Rectal smooth muscle tissue (tissue), 1 donor: ENCODE measurements around the gene ITGB5.

Source experiments
- H3K27ac ChIP-seq: one replicate; pipeline ENCODE4 v1.7.0; 2013; ENCODE audit warnings: low read depth, low read length, inconsistent platforms
- H3K27me3 ChIP-seq: one replicate; pipeline ENCODE4 v1.7.0; 2013; ENCODE audit warnings: low read length; ENCODE audit not compliant: control insufficient read depth, insufficient read depth
- H3K36me3 ChIP-seq: one replicate; pipeline ENCODE4 v1.7.0; 2013; ENCODE audit warnings: low read length; ENCODE audit not compliant: control insufficient read depth, insufficient read depth
- H3K4me1 ChIP-seq: one replicate; pipeline ENCODE4 v1.7.0; 2013; ENCODE audit warnings: low read length; ENCODE audit not compliant: control insufficient read depth, insufficient read depth
- H3K4me3 ChIP-seq: one replicate; pipeline ENCODE4 v1.7.0; 2013; ENCODE audit warnings: low read length
- H3K9ac ChIP-seq: one replicate; pipeline ENCODE4 v1.7.0; 2013; ENCODE audit warnings: low read length

The ITGB5 gene

DNA sequence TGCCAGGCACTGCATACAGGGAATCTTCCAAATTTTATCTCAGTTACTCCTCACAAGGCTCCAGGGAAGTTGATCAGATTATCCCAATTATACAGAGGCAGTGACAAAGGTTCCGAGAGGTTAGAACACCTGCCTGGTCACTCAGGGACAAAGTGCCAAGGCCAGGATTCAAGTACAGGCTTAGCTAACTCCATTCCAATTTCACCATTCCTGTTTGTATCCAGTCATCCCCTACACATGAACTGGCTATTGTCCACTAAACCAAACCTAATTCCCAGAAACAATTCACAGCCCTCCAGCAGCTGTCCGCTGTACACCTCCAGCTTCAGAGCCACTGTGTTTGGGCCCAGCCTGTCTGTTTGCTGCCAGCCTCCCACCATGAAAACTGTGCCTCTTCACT is 31.4 kb upstream of the ITGB5 start:
- Histone ChIP-seq H3K36me3 (no peaks in the 10 kb centered on the region), H3K4me3 (no peak overlapping the region), H3K27me3 (no peaks in the 10 kb centered on the region), H3K9ac (no peak overlapping the region), H3K27ac (no peak overlapping the region), H3K4me1 (no peaks in the 10 kb centered on the region)

DNA sequence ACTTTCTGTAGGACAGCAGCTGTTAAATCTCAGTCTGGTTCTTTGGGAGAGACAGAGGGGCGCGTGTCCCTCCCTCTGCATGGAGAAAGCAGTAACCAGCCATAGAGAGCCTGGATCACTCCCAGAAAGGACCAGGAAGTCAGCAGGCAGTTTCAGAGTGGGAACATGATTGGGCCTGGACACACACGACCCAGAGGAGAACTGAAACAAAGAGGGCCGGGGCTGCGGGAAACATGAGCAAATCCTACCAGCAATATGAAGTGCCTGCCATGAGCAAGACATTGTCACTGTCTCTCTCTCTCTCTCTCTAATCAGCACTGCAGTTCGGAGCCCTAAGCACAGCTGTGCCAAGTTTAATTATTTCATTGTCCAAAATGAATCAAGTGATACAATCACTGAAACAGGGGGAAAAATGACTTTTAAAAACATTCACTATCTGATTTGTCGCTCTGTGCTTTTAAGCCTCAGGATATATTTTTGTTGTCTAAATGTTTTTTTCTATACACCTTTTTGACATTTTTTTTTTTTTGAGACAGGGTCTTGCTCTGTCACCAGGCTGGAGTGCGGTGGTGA is 29.8 kb upstream of the ITGB5 start:
- Histone ChIP-seq H3K27me3 (no peaks in the 10 kb centered on the region), H3K9ac (no peak overlapping the region), H3K36me3 (no peaks in the 10 kb centered on the region), H3K27ac (no peak overlapping the region), H3K4me1 (no peaks in the 10 kb centered on the region), H3K4me3 (no peak overlapping the region)

DNA sequence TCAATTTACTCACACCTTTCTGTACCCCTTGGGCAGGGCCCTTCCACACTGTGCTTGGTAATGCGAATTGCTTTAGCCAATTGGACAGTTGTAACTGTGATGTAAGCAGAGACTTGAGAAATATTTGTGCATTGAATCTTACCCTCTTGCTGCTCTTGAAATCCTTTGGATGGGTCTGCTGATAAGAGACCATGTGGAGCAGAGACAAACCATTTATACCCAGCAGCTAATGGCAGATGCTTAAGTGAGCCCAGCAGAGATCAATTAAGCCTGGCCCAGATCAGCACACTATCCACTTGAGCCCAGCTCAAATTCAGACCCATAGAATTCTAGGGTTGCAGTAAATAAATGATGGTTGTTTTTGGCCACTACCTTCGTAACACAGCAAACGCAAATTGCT is 28.1 kb upstream of the ITGB5 start:
- no peak overlapping the region for H3K9ac ChIP-seq
- no peaks in the 10 kb centered on the region for H3K36me3 ChIP-seq
- H3K27ac ChIP-seq: no peak overlapping the region
- H3K4me1 ChIP-seq: no peaks in the 10 kb centered on the region
- H3K27me3 ChIP-seq: no peaks in the 10 kb centered on the region
- H3K4me3 ChIP-seq: no peak overlapping the region

- Histone ChIP-seq H3K4me1 (no peaks in the 10 kb centered on the region), H3K27me3 (no peaks in the 10 kb centered on the region), H3K9ac (no peak overlapping the region), H3K36me3 (no peaks in the 10 kb centered on the region), H3K27ac (no peak overlapping the region), H3K4me3 (no peak overlapping the region)
These were observed 20.8 kb upstream of the ITGB5 start for GRCh38 chr3:124907957-124908356.

GRCh38 chr3:124904835-124905492 is 17.8 kb upstream of the ITGB5 start:
- no peaks in the 10 kb centered on the region for H3K4me1 ChIP-seq
- no peak overlapping the region for H3K4me3 ChIP-seq
- no peaks in the 10 kb centered on the region for H3K36me3 ChIP-seq
- no peaks in the 10 kb centered on the region for H3K27me3 ChIP-seq
- no peak overlapping the region for H3K9ac ChIP-seq
- H3K27ac ChIP-seq: no peak overlapping the region

DNA sequence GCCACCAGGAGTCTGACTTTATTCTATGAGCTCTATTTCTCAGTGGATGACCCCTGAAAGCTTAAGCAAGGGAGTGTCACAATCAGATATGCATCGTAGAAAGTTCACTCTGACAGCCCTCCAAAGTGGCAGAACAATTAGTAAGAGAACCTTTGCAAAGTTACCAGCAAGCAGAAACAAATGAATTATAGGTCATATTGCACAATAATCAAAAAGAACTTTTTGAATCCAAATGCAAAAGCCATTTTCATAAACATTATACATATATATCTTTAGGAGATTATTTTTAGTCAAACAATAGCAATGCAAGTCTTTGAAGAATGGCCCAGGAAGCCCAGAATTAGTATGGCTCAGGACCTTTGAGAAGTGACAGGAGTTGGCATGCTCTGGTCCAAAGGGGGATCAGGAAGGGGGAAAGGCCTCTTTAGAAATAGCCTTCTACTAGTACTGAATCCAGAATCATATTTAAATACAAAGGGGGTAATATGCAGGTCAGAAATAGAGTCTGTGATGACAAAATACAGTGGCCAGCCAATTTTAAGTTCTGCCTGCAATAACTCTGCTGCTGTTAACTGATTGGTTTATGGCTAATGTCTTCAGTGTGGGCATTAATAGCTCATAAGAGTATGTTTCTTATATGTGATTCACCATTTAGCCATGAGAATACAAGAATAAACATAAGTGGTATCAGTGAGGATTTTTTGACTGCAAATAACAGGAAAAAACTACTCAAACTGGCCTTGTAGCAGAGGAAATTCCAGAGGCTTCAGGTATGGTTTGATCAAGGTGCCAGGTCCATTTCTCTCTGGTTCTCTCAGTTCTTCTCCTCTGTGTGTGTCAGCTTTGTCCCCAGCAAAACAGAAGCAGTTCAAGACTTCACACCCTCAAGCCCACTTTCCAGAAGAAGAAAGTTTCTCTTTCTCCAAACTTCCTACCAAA is 17.0 kb upstream of the ITGB5 start:
- H3K4me3 ChIP-seq: no peak overlapping the region
- no peaks in the 10 kb centered on the region for H3K27me3 ChIP-seq
- no peak overlapping the region for H3K9ac ChIP-seq
- H3K36me3 ChIP-seq: no peaks in the 10 kb centered on the region
- H3K4me1 ChIP-seq: no peaks in the 10 kb centered on the region
- H3K27ac ChIP-seq: no peak overlapping the region

DNA sequence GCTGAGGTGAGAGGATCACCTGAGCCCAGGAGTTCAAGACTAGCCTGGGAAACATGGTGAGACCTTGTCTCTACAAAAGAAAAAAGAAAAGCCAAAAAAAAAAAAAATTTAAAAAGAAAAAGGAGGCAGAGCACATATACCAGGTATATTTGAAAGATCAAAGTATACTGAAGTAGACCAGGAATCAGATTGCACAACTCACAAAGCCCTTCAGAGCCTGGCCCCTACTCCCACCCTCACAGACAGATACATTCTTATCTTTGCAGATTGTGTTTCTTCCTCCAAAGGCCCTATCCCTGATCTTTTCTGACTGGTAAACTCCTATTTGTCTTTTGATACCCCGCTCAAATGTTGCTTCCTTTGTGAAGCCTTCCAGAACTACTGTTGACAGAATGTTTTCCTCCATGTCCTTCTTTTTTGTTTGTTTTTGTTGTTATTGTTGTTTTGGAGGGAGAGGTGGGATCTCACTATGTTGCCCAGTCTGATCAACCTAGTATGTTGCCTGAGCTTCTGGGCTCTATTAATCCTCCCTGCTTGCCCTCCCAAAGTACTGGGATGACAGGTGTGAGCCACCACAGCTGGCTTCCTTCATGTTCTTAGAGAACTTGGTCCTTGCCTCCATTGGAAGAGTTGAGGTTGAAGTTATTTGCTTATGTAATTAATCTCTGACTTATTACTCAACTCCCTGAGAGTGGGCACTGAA is 9.8 kb upstream of the ITGB5 start:
- Histone ChIP-seq H3K27ac (no peak overlapping the region), H3K9ac (no peak overlapping the region), H3K27me3 (no peaks in the 10 kb centered on the region), H3K4me3 (no peak overlapping the region), H3K36me3 (no peaks in the 10 kb centered on the region), H3K4me1 (peaks cover 3% of the 10 kb centered on the region)

- no peak overlapping the region for H3K27ac ChIP-seq
- no peaks in the 10 kb centered on the region for H3K36me3 ChIP-seq
- H3K27me3 ChIP-seq: no peaks in the 10 kb centered on the region
- H3K9ac ChIP-seq: no peak overlapping the region
- H3K4me3 ChIP-seq: no peak overlapping the region
- peaks cover 3% of the 10 kb centered on the region for H3K4me1 ChIP-seq
These were observed 8.6 kb upstream of the ITGB5 start for GRCh38 chr3:124895756-124896155.

DNA sequence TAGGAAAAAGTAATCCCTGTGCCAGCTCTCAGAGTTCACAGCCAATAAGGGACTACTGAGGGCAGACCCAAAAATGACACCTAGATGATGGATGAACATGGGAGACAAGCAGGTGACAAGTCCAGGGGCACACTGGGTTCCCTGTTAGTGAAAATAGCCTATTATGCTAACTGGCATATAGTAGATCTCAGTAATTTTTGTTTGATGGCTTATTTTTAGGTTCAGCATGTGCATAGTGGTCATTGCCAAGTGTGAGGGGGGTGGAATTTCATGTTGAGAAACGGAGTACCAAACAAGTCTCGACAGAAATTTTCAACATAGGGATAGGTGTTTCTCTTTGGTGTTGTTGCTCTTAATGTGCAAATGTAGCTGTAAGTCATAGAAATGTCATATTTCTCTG is 6.4 kb upstream of the ITGB5 start:
- Histone ChIP-seq H3K4me3 (no peak overlapping the region), H3K27ac (no peak overlapping the region), H3K36me3 (no peaks in the 10 kb centered on the region), H3K9ac (no peak overlapping the region), H3K4me1 (peaks cover 3% of the 10 kb centered on the region), H3K27me3 (no peaks in the 10 kb centered on the region)

DNA sequence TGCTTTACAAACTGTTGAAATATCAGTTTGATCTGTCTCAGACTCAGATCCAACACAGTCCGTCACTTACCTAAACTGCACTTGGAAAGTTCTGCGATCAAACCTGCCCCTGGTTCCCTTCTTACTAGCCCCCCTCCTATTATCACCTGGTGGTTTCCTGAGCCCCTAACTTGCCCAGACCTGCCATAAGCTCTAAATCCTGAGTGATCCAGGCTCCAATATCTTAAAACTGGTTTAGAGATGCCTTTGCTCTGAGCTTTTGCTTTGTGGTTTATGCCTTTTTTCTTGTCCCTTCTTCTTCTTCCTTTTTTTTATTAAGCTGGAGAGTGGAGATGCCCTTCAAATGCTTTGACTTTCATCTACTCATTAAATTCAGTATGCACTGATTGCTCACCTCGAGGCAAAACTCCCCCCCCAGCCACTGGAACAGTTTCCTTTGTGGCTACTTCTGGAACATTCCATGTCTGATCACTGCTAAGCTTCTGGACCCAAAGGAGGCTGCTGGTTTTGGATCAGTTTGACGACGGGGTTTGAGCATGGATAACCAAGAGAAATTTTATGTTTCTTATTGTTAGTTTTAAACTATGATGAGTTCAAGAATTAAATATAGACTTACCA is 3.5 kb upstream of the ITGB5 start:
- Histone ChIP-seq H3K27me3 (no peaks in the 10 kb centered on the region), H3K27ac (no peak overlapping the region), H3K4me1 (peaks cover 3% of the 10 kb centered on the region), H3K9ac (no peak overlapping the region), H3K36me3 (no peaks in the 10 kb centered on the region), H3K4me3 (no peak overlapping the region)

DNA sequence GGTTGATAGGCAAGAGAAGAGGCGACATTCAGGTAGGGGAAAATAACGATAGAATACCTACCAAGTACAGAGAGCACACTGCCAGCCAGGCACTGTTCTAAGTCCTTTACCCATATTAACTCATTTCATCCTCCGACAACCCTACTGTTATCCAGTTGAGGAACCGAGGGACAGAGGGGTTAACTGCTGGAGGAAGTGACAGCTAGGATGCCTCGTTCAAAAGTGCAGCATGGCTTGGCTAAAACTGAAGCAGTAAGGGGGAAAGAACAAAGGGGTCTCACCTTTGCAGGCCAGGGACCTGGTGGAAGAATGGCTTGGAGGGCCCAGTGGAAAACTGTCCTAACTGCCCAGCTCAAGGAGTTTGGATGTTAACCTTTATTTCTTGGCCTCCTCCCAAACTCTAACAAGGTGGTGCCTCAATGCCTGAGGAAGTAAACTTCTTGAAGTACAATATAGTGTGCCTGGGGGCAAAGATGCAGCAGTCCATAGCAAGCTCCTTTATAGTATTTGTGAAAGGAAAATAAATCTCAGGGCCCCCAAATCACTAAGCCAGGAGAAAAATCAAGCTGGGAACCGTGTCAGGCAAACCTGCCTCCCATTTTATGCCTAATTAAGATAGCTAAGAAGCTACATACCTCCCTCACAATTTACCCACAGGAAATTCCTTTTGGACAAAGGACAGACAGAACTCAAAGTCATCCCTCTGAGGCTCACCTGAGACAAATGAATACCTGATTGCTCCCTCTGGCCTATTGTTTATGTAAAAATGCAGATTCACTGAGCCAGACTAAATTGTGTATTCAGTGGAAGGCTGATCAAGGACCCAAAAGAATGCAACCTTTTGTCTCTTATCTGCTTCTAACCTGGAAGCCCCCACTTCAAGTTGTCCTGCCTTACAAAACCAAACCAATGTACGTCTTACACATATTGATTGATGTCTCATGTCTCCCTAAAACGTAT is 1.6 kb upstream of the ITGB5 start:
- no peaks in the 10 kb centered on the region for H3K27me3 ChIP-seq
- H3K4me3 ChIP-seq: no peak overlapping the region
- no peak overlapping the region for H3K9ac ChIP-seq
- H3K36me3 ChIP-seq: no peaks in the 10 kb centered on the region
- H3K4me1 ChIP-seq: peaks cover 3% of the 10 kb centered on the region
- H3K27ac ChIP-seq: no peak overlapping the region
